HepG2 (cell line): ENCODE results near the gene POLRMT. TPM values are rescaled to one million over a fixed set of nuclear protein-coding genes. Genes with fewer than 3 reads are reported as not detected.

Source experiments
- ATAC-seq: fragments of 200-7000 bp; cut with Tn5 transposase; 3 replicates; pipeline ENCODE4 v1.9.1; 2020; ENCODE audit warnings: mild to moderate bottlenecking, moderate library complexity
- BruUV-seq: library from RNA; stranded (reverse); fragments of 400-500 nt; replicated peaks from 2 replicates; lab custom pipeline; 2021; lab: Mats Ljungman, UMichigan
- CTCF ChIA-PET: fragments of 300-600 bp; formaldehyde crosslinking; extraction: SDS; loops from one replicate; lab custom pipeline; 2021; ENCODE audit warnings: low total read pairs, inconsistent platforms, low intra/inter-chr PET ratio; lab: Yijun Ruan, JAX
- POLR2A ChIA-PET: fragments of 350-600 bp; sonication (Branson Sonifier 250); formaldehyde crosslinking; loops from one replicate; lab custom pipeline; 2020; ENCODE audit warnings: antibody characterized with exemption, inconsistent platforms; lab: Yijun Ruan, JAX
- DNase-seq: peaks from one replicate; pipeline ENCODE4 v3.0.0-alpha.2; 2015; ENCODE audit warnings: low spot score
- FAIRE-seq: peaks from 3 replicates; lab custom pipeline; 2011; peaks lifted over from hg19 to GRCh38; lab: Jason Lieb, UNC
- H2AFZ ChIP-seq: one replicate; pipeline ENCODE4 v1.6.1; 2011; ENCODE audit warnings: low read length, inconsistent platforms
- H3K27ac ChIP-seq: fragments of 300-600 bp; 3 replicates; pipeline ENCODE4 v1.8.0; 2011; ENCODE audit warnings: mixed run types, mild to moderate bottlenecking, mixed read lengths, low read length, inconsistent platforms; ENCODE audit not compliant: insufficient read depth; ENCODE audit errors: extremely low read length
- H3K27me3 ChIP-seq, 2 experiments: fragments of 200-600 bp in 1 of 2; 2 replicates in 1 of 2; 3 replicates in 1 of 2; pipeline versions ENCODE4 v1.6.0 to v1.8.0; 2011; ENCODE audit warnings: low read length in 2 of 2, mild to moderate bottlenecking in 2 of 2, moderate library complexity in 2 of 2, inconsistent platforms in 1 of 2; ENCODE audit not compliant: insufficient read depth in 2 of 2, control insufficient read depth in 1 of 2
- H3K36me3 ChIP-seq, 2 experiments: fragments of 200-600 bp in 1 of 2; replicated peaks in 1 of 2; 2 replicates in 1 of 2; 3 replicates in 1 of 2; pipeline versions ENCODE4 v1.5.1 to v1.8.0; 2011; ENCODE audit warnings: low read length in 2 of 2, inconsistent platforms in 1 of 2; ENCODE audit not compliant: insufficient read depth in 2 of 2, control insufficient read depth in 1 of 2
- H3K4me1 ChIP-seq: 2 replicates; pipeline ENCODE4 v1.5.1; 2012; ENCODE audit warnings: low read length, inconsistent platforms; ENCODE audit not compliant: insufficient read depth
- H3K4me2 ChIP-seq: 2 replicates; pipeline ENCODE4 v1.6.0; 2011; ENCODE audit warnings: low read depth, low read length, inconsistent platforms
- H3K4me3 ChIP-seq, 3 experiments: fragments of 200-600 bp in 1 of 3; sonication (generic), shearing (Covaris generic) in 1 of 3; replicated peaks in 1 of 3; 2 replicates each; pipeline ENCODE4 v1.5.1; 2011 to 2016; ENCODE audit warnings: low read length in 3 of 3, inconsistent platforms in 2 of 3, low read depth in 2 of 3, mild to moderate bottlenecking in 2 of 3, control low read depth in 1 of 3, mixed read lengths in 1 of 3; ENCODE audit not compliant: insufficient read depth in 1 of 3
- H3K79me2 ChIP-seq: one replicate; pipeline ENCODE4 v1.6.1; 2011; ENCODE audit warnings: low read length, inconsistent platforms; ENCODE audit not compliant: insufficient read depth
- H3K9ac ChIP-seq: 2 replicates; pipeline ENCODE4 v1.6.0; 2011; ENCODE audit warnings: mild to moderate bottlenecking, low read depth, low read length, inconsistent platforms; ENCODE audit not compliant: insufficient read depth
- H3K9me3 ChIP-seq: 2 replicates; pipeline ENCODE4 v1.5.1; 2012; ENCODE audit warnings: mild to moderate bottlenecking, low read length
- H4K20me1 ChIP-seq: 2 replicates; pipeline ENCODE4 v1.6.0; 2011; ENCODE audit warnings: inconsistent platforms, mild to moderate bottlenecking, low read length, moderate library complexity; ENCODE audit not compliant: insufficient read depth
- AGO2 ChIP-seq: fragments of 200-400 bp; formaldehyde crosslinking; optimal IDR thresholded peaks from 2 replicates; pipeline ENCODE3; 2017; ENCODE audit warnings: mild to moderate bottlenecking, low read depth, low read length, moderate library complexity
- CTCF ChIP-seq: sonication (generic); formaldehyde crosslinking; IDR thresholded peaks from 2 replicates; pipeline ENCODE4 v1.5.0; 2020; ENCODE audit warnings: mild to moderate bottlenecking, missing genetic modification reagents, moderate library complexity
- FOSL2 ChIP-seq: sonication (generic); formaldehyde crosslinking; IDR thresholded peaks from 2 replicates; pipeline ENCODE4 v1.4.0; 2020; ENCODE audit warnings: missing genetic modification reagents
- PHF5A ChIP-seq: IDR thresholded peaks from one replicate; pipeline ENCODE4 v1.6.1; 2018; ENCODE audit warnings: low read depth, missing genetic modification reagents; ENCODE audit not compliant: unreplicated experiment
- RBFOX2 ChIP-seq: fragments of 200-400 bp; formaldehyde crosslinking; IDR thresholded peaks from 2 replicates; pipeline ENCODE4 v1.6.1; 2017; ENCODE audit warnings: low read depth, mild to moderate bottlenecking, low read length
- SMAD9 ChIP-seq: sonication (generic); formaldehyde crosslinking; IDR thresholded peaks from 2 replicates; pipeline ENCODE4 v1.5.1; 2020; ENCODE audit warnings: mild to moderate bottlenecking, missing genetic modification reagents
- ZNF883 ChIP-seq: sonication (generic); formaldehyde crosslinking; IDR thresholded peaks from 2 replicates; pipeline ENCODE4 v1.5.1; 2020; ENCODE audit warnings: mild to moderate bottlenecking, missing genetic modification reagents; ENCODE audit errors: not compliant biosample characterization
- WGBS: methylation state at CpG from one replicate; pipeline ENCODE4 v1.1.6; 2017; ENCODE audit warnings: low lambda C conversion rate; 5-methylcytosine and 5-hydroxymethylcytosine counted together
- in situ Hi-C: cut with HindIII; loops from 2 replicates; pipeline ENCODE4 v1.10.0; 2017; ENCODE audit warnings: low pct_unique_long_range_greater_than_20kb; ENCODE audit not compliant: extremely low pct_ligation_motif_present
- intact Hi-C: fragments of 100-400 bp; cut with micrococcal nuclease; formaldehyde crosslinking; loops from one replicate; pipeline ENCODE4 v1.10.0; 2022; ENCODE audit not compliant: unreplicated experiment
- polyA plus RNA-seq, 8 experiments: library from polyadenylated mRNA; depleted of rRNA in 3 of 8; stranded (reverse) in 7 of 8; unstranded in 1 of 8; fragments of >200 nt; fragmentation: Illumina TruSeq in 4 of 8; extraction: Trizol in 4 of 8; gene quantifications; 2 replicates each; pipeline versions ENCODE4 v1.2.1 to v1.2.3, GENCODE V29; 2011 to 2016; ENCODE audit warnings: low read depth in 4 of 8, missing spikeins in 1 of 8, mixed read lengths in 1 of 8; ENCODE audit not compliant: insufficient read depth in 1 of 8
- total RNA-seq, 5 experiments: library from RNA; depleted of rRNA; stranded (reverse); fragments of >200 nt; fragmentation: Illumina TruSeq; extraction: Trizol; gene quantifications; 2 replicates each; pipeline ENCODE4 v1.2.3, GENCODE V29; 2016; ENCODE audit warnings: low read depth in 1 of 5
- TF ChIP-seq, protein P1 (sequence below): sonication (generic); IDR thresholded peaks from 2 replicates; pipeline ENCODE4 v1.6.1; 2016; ENCODE audit warnings: low read depth, borderline replicate concordance

Gene POLRMT
- total and polyA plus RNA-seq, 2 of the 13 experiments (the other 11 are each of a cell fraction or from before 2014, with no cell fraction given), result 78.0 to 101 TPM

DNA sequence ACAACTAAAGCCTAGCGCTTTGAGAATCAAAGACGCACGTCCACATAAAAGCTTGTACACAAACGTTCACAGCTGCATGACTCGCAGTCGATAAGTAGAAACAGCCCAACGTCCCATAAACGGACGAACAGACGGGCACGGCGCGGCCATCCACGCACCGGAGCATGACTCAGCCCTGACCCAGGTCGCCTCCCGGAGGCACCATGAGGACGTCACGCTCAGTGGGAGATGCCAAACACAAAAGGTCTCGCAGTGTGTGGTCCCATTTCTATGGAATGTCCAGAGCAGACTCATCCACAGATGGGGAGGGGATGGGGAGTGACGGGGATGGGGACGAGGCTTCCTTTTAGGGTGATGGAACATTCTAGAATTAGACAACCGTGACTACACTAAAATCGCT is 9.4 kb downstream of the POLRMT start (continued):
- TF ChIP-seq CTCF (peak; percentile 26; the same call in 1 of the 2 replicates), SMAD9 (CRISPR knock-in tag) (no peak), FOSL2 (CRISPR knock-in tag) (0 out of 2 replicates have a peak, but pooled peaks have one; percentile 16), PHF5A (no peak)
- TF ChIP-seq, protein P1, sequence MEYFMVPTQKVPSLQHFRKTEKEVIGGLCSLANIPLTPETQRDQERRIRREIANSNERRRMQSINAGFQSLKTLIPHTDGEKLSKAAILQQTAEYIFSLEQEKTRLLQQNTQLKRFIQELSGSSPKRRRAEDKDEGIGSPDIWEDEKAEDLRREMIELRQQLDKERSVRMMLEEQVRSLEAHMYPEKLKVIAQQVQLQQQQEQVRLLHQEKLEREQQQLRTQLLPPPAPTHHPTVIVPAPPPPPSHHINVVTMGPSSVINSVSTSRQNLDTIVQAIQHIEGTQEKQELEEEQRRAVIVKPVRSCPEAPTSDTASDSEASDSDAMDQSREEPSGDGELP, result no peak
- TF ChIP-seq, all 625 proteins: peak for 2

DNA sequence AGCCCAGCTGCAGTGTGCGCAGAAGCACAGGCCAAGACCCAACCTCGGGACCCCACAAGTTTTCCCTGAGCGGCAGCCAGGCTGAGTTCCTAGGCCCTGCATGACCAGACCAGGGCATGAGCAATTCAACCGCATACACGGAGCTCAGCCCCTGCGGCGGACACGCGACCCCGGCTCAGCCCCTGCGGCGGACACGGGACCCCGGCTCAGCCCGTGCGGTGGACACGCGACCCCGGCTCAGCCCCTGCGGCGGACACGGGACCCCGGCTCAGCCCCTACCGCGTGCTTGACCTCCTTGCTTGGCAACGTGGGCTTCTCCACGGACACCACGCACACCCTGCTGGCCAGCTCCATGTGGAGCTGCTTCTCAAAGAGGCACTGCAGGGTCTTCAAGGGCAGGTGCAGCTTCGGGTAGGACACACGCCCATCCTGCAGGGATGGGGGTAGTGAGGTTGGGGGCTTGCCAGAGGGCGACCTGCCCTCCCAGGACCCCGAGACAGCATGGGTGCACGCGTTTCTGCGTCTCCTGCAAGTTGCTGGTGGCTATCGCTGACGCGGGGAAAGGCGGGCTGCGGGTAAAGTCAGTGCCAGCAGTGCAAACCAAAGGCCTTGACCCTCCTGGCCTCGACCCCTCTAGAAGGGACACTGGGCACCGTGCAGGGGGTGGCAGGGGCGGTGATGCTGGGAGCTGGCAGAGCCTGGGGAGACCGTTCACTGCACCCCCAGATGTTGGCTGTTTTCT is 10.0 kb downstream of the POLRMT start:
- Histone ChIP-seq H3K79me2 (peaks cover 2% of the 10 kb centered on the region), H3K36me3 (peaks cover 8 to 33% of the 10 kb centered on the region in 2 experiments), H3K27me3 (no peaks in the 10 kb centered on the region), H3K4me3 (no peak overlapping the region), H3K4me1 (no peaks in the 10 kb centered on the region), H4K20me1 (no peaks in the 10 kb centered on the region), H3K9me3 (no peaks in the 10 kb centered on the region), H3K9ac (no peak overlapping the region), H2AFZ (no peak overlapping the region), H3K27ac (no peak overlapping the region), H3K4me2 (no peak overlapping the region)
- in situ Hi-C loops, result no loop called here
- FAIRE-seq (no peak), DNase-seq (no peak), ATAC-seq (no peak)
- POLR2A ChIA-PET, result no interaction called here
- WGBS, result 94% methylated on average over 23 of the region's 44 CpGs
- BruUV-seq, result no TSS peak
- TF ChIP-seq ZNF883 (CRISPR knock-in tag) (no peak), RBFOX2 (peak; percentile 53; the same call in 1 of the 2 replicates), AGO2 (peak; percentile 82)
- intact Hi-C loops, result no loop called here
- CTCF ChIA-PET, result no interaction called here
